Hepatocyte (in vitro differentiated cells): ENCODE measurements around the gene SPATA32.

Experiments
- EZH2 ChIP-seq: fragments of 200-600 bp; sonication (generic); IDR thresholded peaks from 2 replicates; pipeline ENCODE4 v1.6.1; 2016; ENCODE audit warnings: antibody characterized with exemption, mild to moderate bottlenecking, borderline replicate concordance
- EZH2phosphoT487 ChIP-seq: fragments of 200-600 bp; sonication (generic); IDR thresholded peaks from one replicate; pipeline ENCODE4 v1.6.1; 2018; ENCODE audit warnings: antibody characterized with exemption, mild to moderate bottlenecking, low read depth, moderate library complexity; ENCODE audit not compliant: unreplicated experiment, severe bottlenecking
- TF ChIP-seq, protein P1 (sequence below): fragments of 200-600 bp; sonication (generic); IDR thresholded peaks from 2 replicates; pipeline ENCODE4 v1.5.1; 2016; ENCODE audit warnings: antibody characterized with exemption, mild to moderate bottlenecking; ENCODE audit not compliant: poor library complexity

DNA sequence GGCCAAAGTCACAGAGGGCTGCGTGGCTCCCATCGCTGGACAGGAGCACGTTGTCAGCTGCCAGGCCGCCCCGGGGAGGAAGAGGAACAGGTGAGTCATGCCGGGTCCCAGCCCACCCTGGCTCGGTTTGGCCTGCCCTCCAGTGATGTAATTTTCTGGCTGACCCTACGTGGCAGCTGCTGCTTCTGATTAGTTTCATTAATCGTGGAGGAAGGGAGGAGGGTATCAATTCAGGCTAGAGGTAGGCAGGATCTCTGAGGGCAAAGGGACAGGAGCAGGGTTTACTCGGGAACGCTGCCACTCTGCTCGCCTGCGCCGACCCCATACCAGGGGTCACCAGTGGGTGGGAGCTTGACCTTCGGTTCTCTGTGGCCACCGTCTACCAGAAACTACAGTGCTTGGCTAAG lies 11.7 kb upstream of the SPATA32 start:
- TF ChIP-seq, protein P1, sequence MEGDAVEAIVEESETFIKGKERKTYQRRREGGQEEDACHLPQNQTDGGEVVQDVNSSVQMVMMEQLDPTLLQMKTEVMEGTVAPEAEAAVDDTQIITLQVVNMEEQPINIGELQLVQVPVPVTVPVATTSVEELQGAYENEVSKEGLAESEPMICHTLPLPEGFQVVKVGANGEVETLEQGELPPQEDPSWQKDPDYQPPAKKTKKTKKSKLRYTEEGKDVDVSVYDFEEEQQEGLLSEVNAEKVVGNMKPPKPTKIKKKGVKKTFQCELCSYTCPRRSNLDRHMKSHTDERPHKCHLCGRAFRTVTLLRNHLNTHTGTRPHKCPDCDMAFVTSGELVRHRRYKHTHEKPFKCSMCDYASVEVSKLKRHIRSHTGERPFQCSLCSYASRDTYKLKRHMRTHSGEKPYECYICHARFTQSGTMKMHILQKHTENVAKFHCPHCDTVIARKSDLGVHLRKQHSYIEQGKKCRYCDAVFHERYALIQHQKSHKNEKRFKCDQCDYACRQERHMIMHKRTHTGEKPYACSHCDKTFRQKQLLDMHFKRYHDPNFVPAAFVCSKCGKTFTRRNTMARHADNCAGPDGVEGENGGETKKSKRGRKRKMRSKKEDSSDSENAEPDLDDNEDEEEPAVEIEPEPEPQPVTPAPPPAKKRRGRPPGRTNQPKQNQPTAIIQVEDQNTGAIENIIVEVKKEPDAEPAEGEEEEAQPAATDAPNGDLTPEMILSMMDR = no peak
- TF ChIP-seq EZH2 (no peak), EZH2phosphoT487 (no peak)
